HG03439 (cell line): Measurements from ENCODE around the gene GAGE12G.
"Not testable (repeated sequence)": the region's sequence is repeated elsewhere in the genome, so short reads cannot be mapped to it uniquely, and the experiment has no call there.

ENCODE experiments used
- ATAC-seq: cut with Tn5 transposase; IDR thresholded peaks from one replicate; pipeline ENCODE4 v1.9.1; 2021; ENCODE audit warnings: mild to moderate bottlenecking, moderate library complexity; ENCODE audit not compliant: unreplicated experiment

The GAGE12G gene, protein sequence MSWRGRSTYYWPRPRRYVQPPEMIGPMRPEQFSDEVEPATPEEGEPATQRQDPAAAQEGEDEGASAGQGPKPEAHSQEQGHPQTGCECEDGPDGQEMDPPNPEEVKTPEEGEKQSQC

DNA sequence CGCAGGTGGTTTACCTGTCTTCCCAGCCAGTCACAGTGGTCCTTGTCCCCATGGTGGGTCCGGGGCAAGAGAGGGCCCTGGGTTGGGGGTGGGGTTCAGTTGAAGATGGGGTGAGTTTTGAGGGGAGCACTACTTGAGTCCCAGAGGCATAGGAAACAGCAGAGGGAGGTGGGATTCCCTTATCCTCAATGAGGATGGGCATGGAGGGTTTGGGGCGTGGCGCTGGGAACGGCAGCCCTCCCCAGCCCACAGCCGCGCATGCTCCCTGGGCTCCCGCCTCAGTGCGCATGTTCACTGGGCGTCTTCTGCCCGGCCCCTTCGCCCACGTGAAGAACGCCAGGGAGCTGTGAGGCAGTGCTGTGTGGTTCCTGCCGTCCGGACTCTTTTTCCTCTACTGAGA, at the start of gene GAGE12G:
GAGE12G (plus strand) TSS at position 301 of the 400 bp plus-strand sequence. CDS start 1,155 bp downstream, outside the sequence.
- not testable (repeated sequence) for ATAC-seq

DNA sequence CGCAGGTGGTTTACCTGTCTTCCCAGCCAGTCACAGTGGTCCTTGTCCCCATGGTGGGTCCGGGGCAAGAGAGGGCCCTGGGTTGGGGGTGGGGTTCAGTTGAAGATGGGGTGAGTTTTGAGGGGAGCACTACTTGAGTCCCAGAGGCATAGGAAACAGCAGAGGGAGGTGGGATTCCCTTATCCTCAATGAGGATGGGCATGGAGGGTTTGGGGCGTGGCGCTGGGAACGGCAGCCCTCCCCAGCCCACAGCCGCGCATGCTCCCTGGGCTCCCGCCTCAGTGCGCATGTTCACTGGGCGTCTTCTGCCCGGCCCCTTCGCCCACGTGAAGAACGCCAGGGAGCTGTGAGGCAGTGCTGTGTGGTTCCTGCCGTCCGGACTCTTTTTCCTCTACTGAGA, 38.3 kb upstream of the GAGE12G start, which contains the start of gene GAGE12C:
GAGE12C (plus strand) TSS at position 301 of the 400 bp plus-strand sequence. CDS start 1,155 bp downstream, outside the sequence.
- ATAC-seq, result not testable (repeated sequence)

DNA sequence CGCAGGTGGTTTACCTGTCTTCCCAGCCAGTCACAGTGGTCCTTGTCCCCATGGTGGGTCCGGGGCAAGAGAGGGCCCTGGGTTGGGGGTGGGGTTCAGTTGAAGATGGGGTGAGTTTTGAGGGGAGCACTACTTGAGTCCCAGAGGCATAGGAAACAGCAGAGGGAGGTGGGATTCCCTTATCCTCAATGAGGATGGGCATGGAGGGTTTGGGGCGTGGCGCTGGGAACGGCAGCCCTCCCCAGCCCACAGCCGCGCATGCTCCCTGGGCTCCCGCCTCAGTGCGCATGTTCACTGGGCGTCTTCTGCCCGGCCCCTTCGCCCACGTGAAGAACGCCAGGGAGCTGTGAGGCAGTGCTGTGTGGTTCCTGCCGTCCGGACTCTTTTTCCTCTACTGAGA, 28.8 kb upstream of the GAGE12G start, which contains the start of gene GAGE12D:
GAGE12D (plus strand) TSS at position 301 of the 400 bp plus-strand sequence. CDS start 1,155 bp downstream, outside the sequence.
- ATAC-seq, result not testable (repeated sequence)

DNA sequence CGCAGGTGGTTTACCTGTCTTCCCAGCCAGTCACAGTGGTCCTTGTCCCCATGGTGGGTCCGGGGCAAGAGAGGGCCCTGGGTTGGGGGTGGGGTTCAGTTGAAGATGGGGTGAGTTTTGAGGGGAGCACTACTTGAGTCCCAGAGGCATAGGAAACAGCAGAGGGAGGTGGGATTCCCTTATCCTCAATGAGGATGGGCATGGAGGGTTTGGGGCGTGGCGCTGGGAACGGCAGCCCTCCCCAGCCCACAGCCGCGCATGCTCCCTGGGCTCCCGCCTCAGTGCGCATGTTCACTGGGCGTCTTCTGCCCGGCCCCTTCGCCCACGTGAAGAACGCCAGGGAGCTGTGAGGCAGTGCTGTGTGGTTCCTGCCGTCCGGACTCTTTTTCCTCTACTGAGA, 19.2 kb upstream of the GAGE12G start, which contains the start of gene GAGE12E:
GAGE12E (plus strand) TSS at position 301 of the 400 bp plus-strand sequence. CDS start 1,155 bp downstream, outside the sequence.
- not testable (repeated sequence) for ATAC-seq

DNA sequence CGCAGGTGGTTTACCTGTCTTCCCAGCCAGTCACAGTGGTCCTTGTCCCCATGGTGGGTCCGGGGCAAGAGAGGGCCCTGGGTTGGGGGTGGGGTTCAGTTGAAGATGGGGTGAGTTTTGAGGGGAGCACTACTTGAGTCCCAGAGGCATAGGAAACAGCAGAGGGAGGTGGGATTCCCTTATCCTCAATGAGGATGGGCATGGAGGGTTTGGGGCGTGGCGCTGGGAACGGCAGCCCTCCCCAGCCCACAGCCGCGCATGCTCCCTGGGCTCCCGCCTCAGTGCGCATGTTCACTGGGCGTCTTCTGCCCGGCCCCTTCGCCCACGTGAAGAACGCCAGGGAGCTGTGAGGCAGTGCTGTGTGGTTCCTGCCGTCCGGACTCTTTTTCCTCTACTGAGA, 9.7 kb upstream of the GAGE12G start, which contains the start of gene GAGE12F:
GAGE12F (plus strand) TSS at position 301 of the 400 bp plus-strand sequence. CDS start 1,155 bp downstream, outside the sequence.
- ATAC-seq, result not testable (repeated sequence)

DNA sequence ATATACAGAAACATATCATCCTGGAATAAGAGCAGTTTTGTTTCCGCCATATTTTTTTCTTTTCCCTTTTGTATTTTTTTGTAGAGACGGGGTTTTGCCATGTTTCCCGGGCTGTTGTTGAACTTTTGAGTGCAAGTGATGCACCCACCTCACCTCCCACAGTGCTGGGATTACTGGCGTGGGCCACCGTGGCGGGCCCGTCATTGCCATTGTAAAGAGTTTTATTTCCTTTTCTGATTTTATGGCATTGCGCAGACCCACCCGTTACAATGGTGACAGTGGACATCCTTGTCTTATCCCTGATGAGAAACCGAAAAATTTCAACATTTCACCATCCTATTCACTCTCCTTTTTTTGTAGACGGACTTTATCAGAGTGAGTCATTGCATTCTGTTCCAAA, 1.5 kb upstream of the GAGE12G start:
- not testable (repeated sequence) for ATAC-seq

DNA sequence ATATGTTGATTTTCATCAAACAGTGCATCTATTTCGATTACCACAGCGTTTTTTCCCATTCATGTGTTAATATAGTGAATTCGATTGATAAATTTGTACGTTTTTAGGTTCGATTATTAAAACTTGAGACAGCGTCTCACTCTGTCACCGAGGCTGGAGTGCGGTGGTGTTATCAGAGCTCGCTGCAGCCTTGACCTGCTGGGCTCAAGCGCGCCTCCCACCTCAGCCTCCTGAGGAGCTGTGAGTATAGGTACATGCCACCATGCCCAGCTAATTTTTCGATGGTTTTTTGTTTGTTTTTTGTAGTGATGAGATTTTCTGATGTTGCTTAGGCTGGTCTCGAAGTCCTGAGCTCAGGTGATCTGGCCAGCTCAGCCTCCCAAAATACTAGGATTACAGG, 1.0 kb upstream of the GAGE12G start:
- ATAC-seq, result not testable (repeated sequence)

DNA sequence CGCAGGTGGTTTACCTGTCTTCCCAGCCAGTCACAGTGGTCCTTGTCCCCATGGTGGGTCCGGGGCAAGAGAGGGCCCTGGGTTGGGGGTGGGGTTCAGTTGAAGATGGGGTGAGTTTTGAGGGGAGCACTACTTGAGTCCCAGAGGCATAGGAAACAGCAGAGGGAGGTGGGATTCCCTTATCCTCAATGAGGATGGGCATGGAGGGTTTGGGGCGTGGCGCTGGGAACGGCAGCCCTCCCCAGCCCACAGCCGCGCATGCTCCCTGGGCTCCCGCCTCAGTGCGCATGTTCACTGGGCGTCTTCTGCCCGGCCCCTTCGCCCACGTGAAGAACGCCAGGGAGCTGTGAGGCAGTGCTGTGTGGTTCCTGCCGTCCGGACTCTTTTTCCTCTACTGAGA, 9.4 kb downstream of the GAGE12G start, which contains the start of gene GAGE12H:
GAGE12H (plus strand) TSS at position 301 of the 400 bp plus-strand sequence. CDS start 1,155 bp downstream, outside the sequence.
- ATAC-seq, result not testable (repeated sequence)

DNA sequence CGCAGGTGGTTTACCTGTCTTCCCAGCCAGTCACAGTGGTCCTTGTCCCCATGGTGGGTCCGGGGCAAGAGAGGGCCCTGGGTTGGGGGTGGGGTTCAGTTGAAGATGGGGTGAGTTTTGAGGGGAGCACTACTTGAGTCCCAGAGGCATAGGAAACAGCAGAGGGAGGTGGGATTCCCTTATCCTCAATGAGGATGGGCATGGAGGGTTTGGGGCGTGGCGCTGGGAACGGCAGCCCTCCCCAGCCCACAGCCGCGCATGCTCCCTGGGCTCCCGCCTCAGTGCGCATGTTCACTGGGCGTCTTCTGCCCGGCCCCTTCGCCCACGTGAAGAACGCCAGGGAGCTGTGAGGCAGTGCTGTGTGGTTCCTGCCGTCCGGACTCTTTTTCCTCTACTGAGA, 19.0 kb downstream of the GAGE12G start, which contains the start of gene GAGE2A:
GAGE2A (plus strand) TSS at position 301 of the 400 bp plus-strand sequence. CDS start 1,155 bp downstream, outside the sequence.
- ATAC-seq, result not testable (repeated sequence)

DNA sequence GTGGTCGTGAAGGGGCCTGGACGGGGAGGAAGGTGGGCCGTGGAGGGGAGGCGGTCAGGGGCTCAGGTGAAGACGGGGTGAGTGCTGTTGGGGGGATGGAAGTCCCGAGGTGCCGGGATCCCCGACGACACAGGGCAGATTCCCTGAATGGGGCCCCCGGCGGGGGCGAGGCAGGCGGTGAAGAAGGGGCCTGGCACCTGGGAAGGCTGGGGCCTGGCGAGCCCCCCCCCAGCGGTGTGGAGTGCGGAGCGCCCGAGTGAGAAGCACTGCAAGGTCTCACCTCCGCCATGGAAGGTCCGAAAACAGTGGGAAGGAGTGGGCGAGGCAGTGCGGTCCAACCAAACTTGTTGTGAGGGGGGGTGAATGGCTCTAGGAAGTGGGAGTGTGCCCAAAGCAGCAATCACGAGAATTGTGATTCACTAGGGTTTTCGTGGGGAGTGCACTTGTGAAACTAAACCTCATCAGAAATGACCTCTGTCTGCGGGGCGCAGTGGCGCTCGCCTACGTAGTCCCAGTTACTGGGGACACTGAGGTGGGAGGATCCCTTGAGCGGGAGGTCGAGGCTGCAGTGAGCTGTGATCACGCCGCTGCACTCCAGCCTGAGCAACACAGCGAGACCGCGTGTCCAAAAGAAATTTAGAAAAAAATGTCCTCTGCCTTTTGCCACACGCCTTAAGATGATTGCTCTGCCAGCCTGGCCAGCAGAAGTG, 19.7 kb downstream of the GAGE12G start:
- not testable (repeated sequence) for ATAC-seq

DNA sequence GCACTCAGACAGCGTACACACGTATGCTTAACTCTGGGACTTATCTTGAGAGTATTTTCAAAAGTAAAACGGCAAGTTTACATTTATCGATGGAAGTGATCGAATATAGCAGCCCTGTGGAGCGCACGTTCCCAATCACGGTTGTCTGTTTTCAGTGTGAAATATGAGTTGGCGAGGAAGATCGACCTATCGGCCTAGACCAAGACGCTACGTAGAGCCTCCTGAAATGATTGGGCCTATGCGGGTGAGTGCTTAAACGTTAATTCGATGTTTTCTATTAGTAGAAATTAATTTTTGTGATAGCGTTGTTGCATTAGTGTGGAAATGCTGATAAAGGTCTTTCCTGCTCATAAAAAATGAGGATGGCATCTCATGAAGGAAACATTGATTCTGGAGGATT, 20.3 kb downstream of the GAGE12G start:
- ATAC-seq, result not testable (repeated sequence)

DNA sequence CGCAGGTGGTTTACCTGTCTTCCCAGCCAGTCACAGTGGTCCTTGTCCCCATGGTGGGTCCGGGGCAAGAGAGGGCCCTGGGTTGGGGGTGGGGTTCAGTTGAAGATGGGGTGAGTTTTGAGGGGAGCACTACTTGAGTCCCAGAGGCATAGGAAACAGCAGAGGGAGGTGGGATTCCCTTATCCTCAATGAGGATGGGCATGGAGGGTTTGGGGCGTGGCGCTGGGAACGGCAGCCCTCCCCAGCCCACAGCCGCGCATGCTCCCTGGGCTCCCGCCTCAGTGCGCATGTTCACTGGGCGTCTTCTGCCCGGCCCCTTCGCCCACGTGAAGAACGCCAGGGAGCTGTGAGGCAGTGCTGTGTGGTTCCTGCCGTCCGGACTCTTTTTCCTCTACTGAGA, 28.5 kb downstream of the GAGE12G start, which contains the start of gene GAGE1:
GAGE1 (plus strand) TSS at position 301 of the 400 bp plus-strand sequence. CDS start 1,155 bp downstream, outside the sequence.
- ATAC-seq, result not testable (repeated sequence)

DNA sequence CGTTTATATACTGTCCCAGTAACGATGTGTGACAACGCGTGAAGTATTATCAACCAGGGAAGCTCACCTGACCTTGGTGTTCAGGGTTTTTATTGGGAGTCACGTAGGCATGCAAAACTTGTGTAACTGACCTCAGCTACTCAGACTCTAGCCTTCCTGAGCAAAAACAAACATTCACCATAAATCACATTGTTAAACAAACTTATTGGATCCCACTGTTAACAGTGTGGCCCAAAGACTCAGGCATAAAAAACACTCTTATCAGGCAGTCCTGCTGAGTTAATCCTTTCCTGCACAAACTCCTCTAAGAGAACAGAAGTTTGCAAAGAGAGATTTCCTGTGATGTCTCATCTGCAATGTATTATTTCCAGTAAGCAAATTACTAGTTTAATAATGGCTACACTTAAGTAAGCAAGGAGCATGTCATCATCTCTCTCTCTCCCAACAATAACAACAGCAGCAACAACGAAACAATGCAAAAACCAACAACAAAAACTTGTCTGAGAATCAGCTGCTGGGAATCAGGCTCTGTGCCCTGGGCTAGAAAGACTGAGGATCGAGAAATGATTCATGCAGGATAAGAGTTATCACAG, 40.6 kb downstream of the GAGE12G start:
- ATAC-seq, result no peak

DNA sequence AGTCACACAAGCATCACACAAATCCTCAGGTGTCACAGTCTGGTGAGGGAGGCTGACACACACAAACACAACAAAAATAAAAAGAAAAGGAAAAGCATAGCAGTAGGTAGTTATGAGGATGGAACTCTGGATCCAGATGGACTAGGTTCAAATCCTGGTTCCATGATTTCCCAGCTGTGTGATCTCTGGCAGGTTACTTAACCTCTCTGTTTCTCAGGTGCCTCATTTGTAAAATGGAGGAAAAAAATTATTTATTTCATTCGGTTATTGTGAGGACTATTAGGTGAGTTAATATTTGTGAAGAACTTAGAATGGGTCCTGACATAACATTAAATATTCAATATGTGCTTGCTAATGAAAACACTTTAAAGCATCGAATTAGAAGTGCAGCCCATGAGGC, 48.4 kb downstream of the GAGE12G start:
- no peak for ATAC-seq
